Brain microvascular endothelial cell (primary cell): ENCODE results near the gene EPB41L1.
A peak's percentile ranks its signal among the peaks of the same experiment; 100 is the strongest.

ENCODE experiments used
- DNase-seq: peaks from one replicate; pipeline ENCODE4 v3.0.0-alpha.2; 2020
- H3K27ac ChIP-seq: fragments of 250-450 bp; sonication (Bioruptor Pico); 2 replicates; pipeline ENCODE4 v1.5.1; 2020; ENCODE audit warnings: mild to moderate bottlenecking, moderate library complexity
- H3K27me3 ChIP-seq: fragments of 250-450 bp; sonication (Bioruptor Pico); replicated peaks from 2 replicates; pipeline ENCODE4 v1.5.1; 2020; ENCODE audit warnings: mild to moderate bottlenecking
- H3K36me3 ChIP-seq: fragments of 250-450 bp; sonication (Bioruptor Pico); replicated peaks from 2 replicates; pipeline ENCODE4 v1.5.1; 2020; ENCODE audit warnings: mild to moderate bottlenecking
- H3K4me3 ChIP-seq: 2 replicates; pipeline ENCODE4 v1.5.1; 2011; ENCODE audit warnings: low read depth, mild to moderate bottlenecking, control low read depth, low read length, moderate library complexity
- CTCF ChIP-seq: IDR thresholded peaks from 2 replicates; pipeline ENCODE4 v1.5.1; 2011; ENCODE audit warnings: low read depth, mild to moderate bottlenecking, moderate library complexity, low read length, control low read depth, inconsistent platforms; ENCODE audit errors: missing control alignments
- in situ Hi-C: cut with HindIII; loops from 2 replicates; pipeline ENCODE4 v1.10.0; 2017; ENCODE audit warnings: low sequenced_read_pairs, low pct_ligation_motif_present

The EPB41L1 gene

GRCh38 chr20:36154700-36155628 lies at the start of gene EPB41L1:
TSS of gene EPB41L1 (plus strand) at chr20:36154740. CDS start at chr20:36173778, 19,038 bp downstream.
- in situ Hi-C loops, result no loop called here
- Histone ChIP-seq H3K27ac (no peak within 1 kb of the TSS), H3K4me3 (peak within 1 kb of the TSS; percentile 65), H3K27me3 (no peaks in the 10 kb centered on the region), H3K36me3 (no peaks in the 10 kb centered on the region)
- DNase-seq, result no peak
- TF ChIP-seq CTCF, result no peak

GRCh38 chr20:36104856-36105255 lies 49.7 kb upstream of the EPB41L1 start:
- no peak for DNase-seq
- Histone ChIP-seq H3K27ac (no peak overlapping the region), H3K27me3 (no peaks in the 10 kb centered on the region), H3K36me3 (no peaks in the 10 kb centered on the region), H3K4me3 (no peak overlapping the region)
- no peak for TF ChIP-seq CTCF
- in situ Hi-C loops, result no loop called here

- H3K36me3 ChIP-seq, result no peaks in the 10 kb centered on the region
- H3K4me3 ChIP-seq, result no peak overlapping the region
- no peak overlapping the region for H3K27ac ChIP-seq
- no peaks in the 10 kb centered on the region for H3K27me3 ChIP-seq
- TF ChIP-seq CTCF, result no peak
- DNase-seq, result no peak
- in situ Hi-C loops, result no loop called here
These were observed 48.8 kb upstream of the EPB41L1 start for GRCh38 chr20:36105711-36106226.

- H3K27me3 ChIP-seq, result no peaks in the 10 kb centered on the region
- no peak overlapping the region for H3K27ac ChIP-seq
- no peak for TF ChIP-seq CTCF
- no peaks in the 10 kb centered on the region for H3K36me3 ChIP-seq
- DNase-seq, result no peak
- H3K4me3 ChIP-seq, result no peak overlapping the region
- in situ Hi-C loops, result no loop called here
These were observed 47.9 kb upstream of the EPB41L1 start for GRCh38 chr20:36106606-36107005.

GRCh38 chr20:36107881-36108280 lies 46.7 kb upstream of the EPB41L1 start:
- H3K36me3 ChIP-seq, result no peaks in the 10 kb centered on the region
- H3K4me3 ChIP-seq, result no peak overlapping the region
- DNase-seq, result no peak
- no peak overlapping the region for H3K27ac ChIP-seq
- no peak for TF ChIP-seq CTCF
- H3K27me3 ChIP-seq, result no peaks in the 10 kb centered on the region
- in situ Hi-C loops, result no loop called here
